Stomach (tissue), 4 donors: Measurements from ENCODE around the gene L3MBTL4.

ENCODE experiments used
- CTCF ChIP-seq, 7 experiments: fragments of 450-650 bp in 4 of 7; fragments of 200-600 bp in 3 of 7; sonication (generic) in 3 of 7; IDR thresholded peaks; one replicate each; pipeline ENCODE4 v1.5.1; 2016 to 2019; ENCODE audit warnings: antibody characterized with exemption in 7 of 7, control low read depth in 2 of 7, mild to moderate bottlenecking in 1 of 7
- EP300 ChIP-seq: sonication (generic); formaldehyde crosslinking; IDR thresholded peaks from one replicate; pipeline ENCODE4 v1.6.1; 2017; ENCODE audit warnings: antibody characterized with exemption

- TF ChIP-seq CTCF (IDR thresholded peaks at IDR 0.05) (no peak), EP300 (no peak)
Observed at GRCh38 chr18:6363216-6363615, 51.5 kb downstream of the L3MBTL4 start.
